HEK293 (cell line): ENCODE data around the gene ZNF771.

ENCODE experiments used
- ATF2 ChIP-seq: fragments of 450-650 bp; formaldehyde crosslinking; IDR thresholded peaks from 2 replicates; pipeline ENCODE4 v1.5.1; 2016; ENCODE audit warnings: missing biosample characterization, missing genetic modification characterization, low read depth
- CTCF ChIP-seq: fragments of 450-650 bp; formaldehyde crosslinking; IDR thresholded peaks from 2 replicates; pipeline ENCODE4 v1.5.1; 2016; ENCODE audit warnings: missing biosample characterization, missing genetic modification characterization
- FEZF1 ChIP-seq: fragments of 450-650 bp; formaldehyde crosslinking; IDR thresholded peaks from 2 replicates; pipeline ENCODE4 v1.5.1; 2016; ENCODE audit warnings: missing biosample characterization, missing genetic modification characterization
- GLI2 ChIP-seq: fragments of 450-650 bp; formaldehyde crosslinking; IDR thresholded peaks from 2 replicates; pipeline ENCODE4; 2017; ENCODE audit warnings: missing biosample characterization, missing genetic modification characterization, low read depth, borderline replicate concordance
- IKZF3 ChIP-seq: fragments of 450-650 bp; IDR thresholded peaks from 2 replicates; pipeline ENCODE4 v1.5.0; 2018; ENCODE audit warnings: missing biosample characterization, mild to moderate bottlenecking, missing genetic modification characterization, moderate library complexity
- KLF16 ChIP-seq: fragments of 450-650 bp; formaldehyde crosslinking; IDR thresholded peaks from 2 replicates; pipeline ENCODE4 v1.5.1; 2017; ENCODE audit warnings: missing biosample characterization, missing genetic modification characterization
- MYNN ChIP-seq: fragments of 450-650 bp; formaldehyde crosslinking; IDR thresholded peaks from 2 replicates; pipeline ENCODE4 v1.5.1; 2016; ENCODE audit warnings: missing biosample characterization, missing genetic modification characterization, borderline replicate concordance
- RBAK ChIP-seq: fragments of 450-650 bp; formaldehyde crosslinking; IDR thresholded peaks from 2 replicates; pipeline ENCODE4 v1.5.1; 2016; ENCODE audit warnings: missing biosample characterization, missing genetic modification characterization
- TRIM28 ChIP-seq: IDR thresholded peaks from 2 replicates; pipeline ENCODE4 v1.6.1; 2011; ENCODE audit warnings: low read length, control low read depth, borderline replicate concordance
- ZBTB21 ChIP-seq: fragments of 450-650 bp; formaldehyde crosslinking; IDR thresholded peaks from 2 replicates; pipeline ENCODE4 v1.5.1; 2017; ENCODE audit warnings: missing biosample characterization, missing genetic modification characterization
- ZBTB48 ChIP-seq: fragments of 450-650 bp; formaldehyde crosslinking; IDR thresholded peaks from 2 replicates; pipeline ENCODE4 v1.5.1; 2016; ENCODE audit warnings: missing biosample characterization, missing genetic modification characterization
- ZBTB6 ChIP-seq: fragments of 450-650 bp; formaldehyde crosslinking; IDR thresholded peaks from 2 replicates; pipeline ENCODE4 v1.5.1; 2017; ENCODE audit warnings: missing biosample characterization, missing genetic modification characterization
- ZEB2 ChIP-seq: fragments of 450-650 bp; formaldehyde crosslinking; IDR thresholded peaks from 2 replicates; pipeline ENCODE4 v1.5.1; 2016; ENCODE audit warnings: missing biosample characterization, missing genetic modification characterization
- ZFHX2 ChIP-seq: fragments of 450-650 bp; formaldehyde crosslinking; conservative IDR thresholded peaks from 2 replicates; pipeline ENCODE4 v1.5.1; 2016; ENCODE audit warnings: missing biosample characterization, missing genetic modification characterization
- ZFP3 ChIP-seq: fragments of 450-650 bp; formaldehyde crosslinking; IDR thresholded peaks from 2 replicates; pipeline ENCODE4 v1.5.1; 2016; ENCODE audit warnings: low read depth, missing biosample characterization, missing genetic modification characterization
- ZFP69B ChIP-seq: fragments of 450-650 bp; formaldehyde crosslinking; IDR thresholded peaks from 2 replicates; pipeline ENCODE4 v1.5.1; 2016; ENCODE audit warnings: missing biosample characterization, missing genetic modification characterization
- ZNF24 ChIP-seq: fragments of 450-650 bp; formaldehyde crosslinking; IDR thresholded peaks from 2 replicates; pipeline ENCODE4 v1.5.1; 2016; ENCODE audit warnings: missing biosample characterization, missing genetic modification characterization
- ZNF280D ChIP-seq: fragments of 450-650 bp; formaldehyde crosslinking; IDR thresholded peaks from 2 replicates; pipeline ENCODE4 v1.5.1; 2016; ENCODE audit warnings: missing biosample characterization, missing genetic modification characterization
- ZNF37A ChIP-seq: fragments of 450-650 bp; IDR thresholded peaks from 2 replicates; pipeline ENCODE4 v1.5.1; 2018; ENCODE audit warnings: missing biosample characterization, missing genetic modification characterization
- ZNF423 ChIP-seq: fragments of 450-650 bp; formaldehyde crosslinking; IDR thresholded peaks from 2 replicates; pipeline ENCODE4 v1.5.1; 2016; ENCODE audit warnings: missing biosample characterization, missing genetic modification characterization
- ZNF473 ChIP-seq: fragments of 450-650 bp; formaldehyde crosslinking; IDR thresholded peaks from 2 replicates; pipeline ENCODE4 v1.5.1; 2017; ENCODE audit warnings: missing biosample characterization, missing genetic modification characterization
- ZNF529 ChIP-seq: fragments of 450-650 bp; formaldehyde crosslinking; IDR thresholded peaks from 2 replicates; pipeline ENCODE4 v1.5.1; 2017; ENCODE audit warnings: missing genetic modification characterization, missing biosample characterization; ENCODE audit not compliant: insufficient replicate concordance
- ZNF544 ChIP-seq: fragments of 450-650 bp; formaldehyde crosslinking; IDR thresholded peaks from 2 replicates; pipeline ENCODE4 v1.5.0; 2017; ENCODE audit warnings: missing biosample characterization, missing genetic modification characterization
- ZNF621 ChIP-seq: fragments of 450-650 bp; formaldehyde crosslinking; IDR thresholded peaks from 2 replicates; pipeline ENCODE4 v1.5.1; 2017; ENCODE audit warnings: missing biosample characterization, missing genetic modification characterization
- ZNF623 ChIP-seq: fragments of 450-650 bp; formaldehyde crosslinking; IDR thresholded peaks from 2 replicates; pipeline ENCODE4 v1.5.1; 2016; ENCODE audit warnings: missing biosample characterization, missing genetic modification characterization
- ZNF626 ChIP-seq: fragments of 450-650 bp; sonication (Bioruptor Pico); formaldehyde crosslinking; IDR thresholded peaks from 2 replicates; pipeline ENCODE4 v1.5.1; 2018; ENCODE audit warnings: missing biosample characterization, missing genetic modification characterization, inconsistent platforms
- ZNF704 ChIP-seq: fragments of 450-650 bp; formaldehyde crosslinking; IDR thresholded peaks from 2 replicates; pipeline ENCODE4 v1.5.1; 2016; ENCODE audit warnings: missing biosample characterization, missing genetic modification characterization
- ZSCAN16 ChIP-seq: fragments of 450-650 bp; formaldehyde crosslinking; IDR thresholded peaks from 2 replicates; pipeline ENCODE4 v1.5.1; 2016; ENCODE audit warnings: missing biosample characterization, missing genetic modification characterization
- ZXDB ChIP-seq: fragments of 450-650 bp; formaldehyde crosslinking; IDR thresholded peaks from 2 replicates; pipeline ENCODE4 v1.5.1; 2016; ENCODE audit warnings: missing biosample characterization, missing genetic modification characterization
- TF ChIP-seq, protein P1 (sequence below): fragments of 450-650 bp; formaldehyde crosslinking; IDR thresholded peaks from 2 replicates; pipeline ENCODE4 v1.5.1; 2016; ENCODE audit warnings: missing biosample characterization, missing genetic modification characterization

The ZNF771 gene

DNA sequence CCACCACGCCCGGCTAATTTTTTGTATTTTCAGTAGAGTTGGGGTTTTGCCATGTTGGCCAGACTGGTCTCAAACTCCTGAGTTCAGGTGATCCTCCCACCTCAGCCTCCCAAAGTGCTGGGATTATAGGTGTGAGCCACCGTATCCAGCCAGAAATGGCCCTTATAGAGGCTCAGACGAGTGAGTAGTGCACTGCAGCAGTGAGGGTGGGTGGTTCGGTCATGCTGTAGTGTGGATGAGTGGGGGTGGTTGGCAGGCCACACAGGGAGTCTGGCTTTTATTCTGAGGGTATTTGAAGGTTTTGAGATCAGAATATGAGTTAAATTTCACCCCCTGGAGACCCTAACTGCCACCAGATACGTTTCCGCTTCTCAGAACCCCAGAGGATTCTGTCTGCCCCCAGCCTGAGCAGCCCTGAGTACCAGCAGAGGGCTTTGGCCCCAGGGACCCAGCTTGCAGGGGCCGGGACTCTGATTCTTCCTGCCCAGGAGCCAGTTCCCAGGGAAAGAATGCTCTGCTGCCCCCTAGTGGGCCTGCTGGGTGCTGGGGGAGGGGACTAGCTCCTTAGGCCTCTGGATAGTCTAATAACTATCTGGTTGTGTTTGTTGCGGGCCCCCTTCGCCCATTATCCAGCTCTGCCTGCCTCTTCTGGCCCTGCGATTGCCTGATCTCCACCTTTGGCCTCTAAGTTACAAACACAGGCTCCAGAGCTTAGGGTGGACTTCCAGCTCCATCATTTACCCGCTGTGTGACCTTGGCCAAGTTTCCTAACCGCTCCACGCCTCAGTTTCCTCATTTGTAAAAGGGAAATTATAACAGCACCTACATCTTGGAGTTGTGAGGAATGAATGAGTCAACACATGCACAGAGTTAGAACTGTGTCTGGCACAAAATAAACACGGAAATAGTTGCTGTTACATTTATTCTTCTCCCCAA lies 2.0 kb downstream of the ZNF771 start (continued):
- TF ChIP-seq ZNF280D (tag by site-specific recombination) (no peak), ZBTB6 (tag by site-specific recombination) (0 out of 2 replicates have a peak, but pooled peaks have one; percentile 38), ZFP3 (tag by site-specific recombination) (no peak), ZBTB21 (0 out of 2 replicates have a peak, but pooled peaks have one; percentile 18), ZNF626 (tag by site-specific recombination) (no peak), ZNF24 (0 out of 2 replicates have a peak, but pooled peaks have one; percentile 28), ZNF473 (tag by site-specific recombination) (no peak), CTCF (peak; percentile 97), ZXDB (tag by site-specific recombination) (peak; percentile 95), KLF16 (no peak), RBAK (tag by site-specific recombination) (no peak), IKZF3 (tag by site-specific recombination) (peak; percentile 97), ZEB2 (tag by site-specific recombination) (peak; percentile 66), ZNF621 (tag by site-specific recombination) (no peak), ZNF37A (tag by site-specific recombination) (no peak), ZNF704 (tag by site-specific recombination) (no peak), ATF2 (tag by site-specific recombination) (no peak), ZSCAN16 (tag by site-specific recombination) (no peak), ZBTB48 (tag by site-specific recombination) (peak; percentile 92), ZNF544 (tag by site-specific recombination) (no peak), TRIM28 (no peak), ZNF423 (no peak), ZNF529 (tag by site-specific recombination) (no peak), MYNN (tag by site-specific recombination) (no peak), ZFHX2 (peak; percentile 65), ZNF623 (tag by site-specific recombination) (peak; percentile 20; the same call in 1 of the 2 replicates), GLI2 (tag by site-specific recombination) (no peak), FEZF1 (tag by site-specific recombination) (no peak), ZFP69B (tag by site-specific recombination) (0 out of 2 replicates have a peak, but pooled peaks have one; percentile 52)
- TF ChIP-seq, protein P1, sequence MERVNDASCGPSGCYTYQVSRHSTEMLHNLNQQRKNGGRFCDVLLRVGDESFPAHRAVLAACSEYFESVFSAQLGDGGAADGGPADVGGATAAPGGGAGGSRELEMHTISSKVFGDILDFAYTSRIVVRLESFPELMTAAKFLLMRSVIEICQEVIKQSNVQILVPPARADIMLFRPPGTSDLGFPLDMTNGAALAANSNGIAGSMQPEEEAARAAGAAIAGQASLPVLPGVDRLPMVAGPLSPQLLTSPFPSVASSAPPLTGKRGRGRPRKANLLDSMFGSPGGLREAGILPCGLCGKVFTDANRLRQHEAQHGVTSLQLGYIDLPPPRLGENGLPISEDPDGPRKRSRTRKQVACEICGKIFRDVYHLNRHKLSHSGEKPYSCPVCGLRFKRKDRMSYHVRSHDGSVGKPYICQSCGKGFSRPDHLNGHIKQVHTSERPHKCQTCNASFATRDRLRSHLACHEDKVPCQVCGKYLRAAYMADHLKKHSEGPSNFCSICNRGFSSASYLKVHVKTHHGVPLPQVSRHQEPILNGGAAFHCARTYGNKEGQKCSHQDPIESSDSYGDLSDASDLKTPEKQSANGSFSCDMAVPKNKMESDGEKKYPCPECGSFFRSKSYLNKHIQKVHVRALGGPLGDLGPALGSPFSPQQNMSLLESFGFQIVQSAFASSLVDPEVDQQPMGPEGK: peak; percentile 84
